Measurements from ENCODE around the gene RPTOR. TPM values are rescaled to one million over a fixed set of nuclear protein-coding genes. Genes with fewer than 3 reads are reported as not detected.

Gene RPTOR
- total RNA-seq, 3 donors from 2014 or later = 21.4 to 27.5 (median 23.6) TPM

DNA sequence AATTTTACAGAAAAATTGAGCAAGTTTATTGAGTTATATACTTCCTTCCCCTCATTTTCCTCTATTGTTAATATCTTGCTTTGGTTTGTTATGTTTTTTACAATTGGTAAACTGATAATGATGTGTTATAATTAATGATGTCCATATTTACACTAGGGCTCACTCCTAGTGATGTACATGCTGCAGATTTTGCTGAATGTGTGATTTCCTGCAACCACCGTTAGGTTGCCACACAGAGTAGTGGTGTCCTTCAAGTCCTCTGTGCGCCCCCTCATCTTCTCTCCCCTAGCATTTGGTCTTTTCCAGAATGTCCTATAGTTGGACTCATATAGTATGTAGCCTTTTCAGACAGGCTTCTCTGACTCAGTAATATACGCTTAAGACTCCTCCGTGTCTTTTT, 167.5 kb downstream of the RPTOR start:
- Histone ChIP-seq H3K4me1 (no peaks in the 10 kb centered on the region), H3K36me3 (no peaks in the 10 kb centered on the region), H3K4me3 (no peak overlapping the region), H3K27ac (no peak overlapping the region), H3K27me3 (no peaks in the 10 kb centered on the region), H3K9me3 (no peaks in the 10 kb centered on the region)
- DNase-seq (ENCODE audit: low spot score in 2 of 2) = no peak
- TF ChIP-seq POLR2AphosphoS5 (IDR thresholded peaks at IDR 0.05) (no peak), POLR2A (IDR thresholded peaks at IDR 0.05) (no peak)
- TF ChIP-seq, protein P1, sequence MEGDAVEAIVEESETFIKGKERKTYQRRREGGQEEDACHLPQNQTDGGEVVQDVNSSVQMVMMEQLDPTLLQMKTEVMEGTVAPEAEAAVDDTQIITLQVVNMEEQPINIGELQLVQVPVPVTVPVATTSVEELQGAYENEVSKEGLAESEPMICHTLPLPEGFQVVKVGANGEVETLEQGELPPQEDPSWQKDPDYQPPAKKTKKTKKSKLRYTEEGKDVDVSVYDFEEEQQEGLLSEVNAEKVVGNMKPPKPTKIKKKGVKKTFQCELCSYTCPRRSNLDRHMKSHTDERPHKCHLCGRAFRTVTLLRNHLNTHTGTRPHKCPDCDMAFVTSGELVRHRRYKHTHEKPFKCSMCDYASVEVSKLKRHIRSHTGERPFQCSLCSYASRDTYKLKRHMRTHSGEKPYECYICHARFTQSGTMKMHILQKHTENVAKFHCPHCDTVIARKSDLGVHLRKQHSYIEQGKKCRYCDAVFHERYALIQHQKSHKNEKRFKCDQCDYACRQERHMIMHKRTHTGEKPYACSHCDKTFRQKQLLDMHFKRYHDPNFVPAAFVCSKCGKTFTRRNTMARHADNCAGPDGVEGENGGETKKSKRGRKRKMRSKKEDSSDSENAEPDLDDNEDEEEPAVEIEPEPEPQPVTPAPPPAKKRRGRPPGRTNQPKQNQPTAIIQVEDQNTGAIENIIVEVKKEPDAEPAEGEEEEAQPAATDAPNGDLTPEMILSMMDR (IDR thresholded peaks at IDR 0.05) = no peak
- intact Hi-C loops (cut with DNase I; ENCODE audit: low total_unique reads) = no loop called here

DNA sequence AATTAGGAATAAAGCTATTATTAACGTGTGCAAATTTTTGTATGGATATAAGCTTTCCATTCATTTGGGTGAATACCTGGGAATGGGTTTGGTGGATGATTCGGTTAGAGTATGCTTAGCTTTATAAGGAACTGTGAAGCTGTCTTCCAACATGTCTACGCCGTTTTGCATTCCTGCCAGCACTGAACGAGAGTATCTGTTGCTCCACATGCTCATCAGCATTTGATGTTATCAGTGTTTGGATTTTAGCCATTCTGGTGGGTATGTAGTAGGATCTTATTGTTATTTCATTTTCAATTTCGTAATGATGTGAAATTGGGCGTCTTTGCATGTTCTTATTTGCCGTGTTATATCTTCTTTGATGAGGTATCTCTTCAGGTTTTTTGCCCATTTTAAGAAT, 168.0 kb downstream of the RPTOR start:
- no peaks in the 10 kb centered on the region for H3K36me3 ChIP-seq
- H3K4me1 ChIP-seq = no peaks in the 10 kb centered on the region
- no peak overlapping the region for H3K4me3 ChIP-seq
- intact Hi-C loops (cut with DNase I; ENCODE audit: low total_unique reads) = no loop called here
- no peak overlapping the region for H3K27ac ChIP-seq
- TF ChIP-seq, protein P1 (IDR thresholded peaks at IDR 0.05) = no peak
- TF ChIP-seq POLR2AphosphoS5 (IDR thresholded peaks at IDR 0.05) (no peak), POLR2A (IDR thresholded peaks at IDR 0.05) (no peak)
- no peaks in the 10 kb centered on the region for H3K27me3 ChIP-seq
- no peak for DNase-seq (ENCODE audit: low spot score in 2 of 2)
- no peaks in the 10 kb centered on the region for H3K9me3 ChIP-seq

DNA sequence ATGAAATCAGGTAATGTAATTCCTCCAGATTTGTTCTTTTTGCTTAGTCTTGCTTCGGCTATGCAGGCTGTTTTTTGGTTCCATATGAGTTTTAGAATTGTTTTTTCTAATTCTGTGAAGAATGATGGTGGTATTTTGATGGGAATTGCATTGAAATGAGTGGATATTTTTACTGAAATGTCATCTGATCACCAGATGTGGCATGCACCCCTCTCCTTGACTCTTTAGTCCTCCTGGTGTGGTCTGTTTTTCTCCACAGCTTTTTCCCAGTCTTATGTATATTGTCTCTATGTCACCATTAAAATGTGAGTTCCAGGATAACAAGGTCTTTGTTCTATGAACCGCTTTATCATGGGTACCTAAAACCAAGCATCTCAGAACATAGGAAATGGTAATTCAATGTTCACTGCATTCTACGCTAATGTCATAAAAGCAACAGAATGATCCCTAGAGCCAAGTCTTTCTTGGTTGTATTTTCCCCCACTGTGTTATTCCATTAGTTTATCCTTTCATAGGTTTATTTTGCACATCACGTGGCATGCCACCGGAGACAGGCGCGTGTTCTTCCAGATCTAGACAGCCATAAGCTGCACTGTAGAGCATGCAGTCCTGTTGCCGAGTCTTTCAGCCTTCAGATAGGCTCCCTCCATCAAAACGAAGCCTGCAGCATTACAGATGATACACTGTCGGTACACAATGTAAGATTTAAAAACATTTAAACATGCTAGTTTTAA, 172.5 kb downstream of the RPTOR start:
- no peak overlapping the region for H3K27ac ChIP-seq
- H3K4me1 ChIP-seq = no peaks in the 10 kb centered on the region
- DNase-seq (ENCODE audit: low spot score in 2 of 2) = no peak
- no peaks in the 10 kb centered on the region for H3K36me3 ChIP-seq
- no peak overlapping the region for H3K4me3 ChIP-seq
- intact Hi-C loops (cut with DNase I; ENCODE audit: low total_unique reads) = no loop called here
- H3K27me3 ChIP-seq = no peaks in the 10 kb centered on the region
- H3K9me3 ChIP-seq = no peaks in the 10 kb centered on the region
- no peak for TF ChIP-seq POLR2A (IDR thresholded peaks at IDR 0.05)
- TF ChIP-seq, protein P1 (IDR thresholded peaks at IDR 0.05) = no peak
- no peak for TF ChIP-seq POLR2AphosphoS5 (IDR thresholded peaks at IDR 0.05)

DNA sequence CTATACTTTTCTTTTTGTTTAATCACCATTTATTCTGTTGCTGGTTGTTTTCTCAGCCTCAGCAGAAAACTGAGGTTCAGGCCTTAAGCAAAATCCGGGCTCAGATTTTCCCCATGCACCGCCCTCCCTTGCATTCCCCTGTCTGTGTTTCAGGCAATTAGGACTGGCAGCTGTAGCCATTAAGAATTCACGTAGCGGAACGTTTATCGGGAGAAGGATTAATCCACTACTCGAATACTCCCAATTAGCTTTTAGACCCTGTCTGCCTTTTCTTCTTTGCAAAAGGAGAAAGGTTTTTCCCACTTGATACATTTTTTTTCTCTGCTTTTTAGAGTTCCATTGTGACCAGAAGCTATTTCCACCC, 173.1 kb downstream of the RPTOR start:
- no peaks in the 10 kb centered on the region for H3K36me3 ChIP-seq
- H3K27ac ChIP-seq = no peak overlapping the region
- H3K9me3 ChIP-seq = no peaks in the 10 kb centered on the region
- no peaks in the 10 kb centered on the region for H3K27me3 ChIP-seq
- intact Hi-C loops (cut with DNase I; ENCODE audit: low total_unique reads) = no loop called here
- DNase-seq (ENCODE audit: low spot score in 2 of 2) = no peak
- no peak overlapping the region for H3K4me3 ChIP-seq
- TF ChIP-seq, protein P1 (IDR thresholded peaks at IDR 0.05) = no peak
- TF ChIP-seq POLR2A (IDR thresholded peaks at IDR 0.05) (no peak), POLR2AphosphoS5 (IDR thresholded peaks at IDR 0.05) (no peak)
- H3K4me1 ChIP-seq = no peaks in the 10 kb centered on the region

DNA sequence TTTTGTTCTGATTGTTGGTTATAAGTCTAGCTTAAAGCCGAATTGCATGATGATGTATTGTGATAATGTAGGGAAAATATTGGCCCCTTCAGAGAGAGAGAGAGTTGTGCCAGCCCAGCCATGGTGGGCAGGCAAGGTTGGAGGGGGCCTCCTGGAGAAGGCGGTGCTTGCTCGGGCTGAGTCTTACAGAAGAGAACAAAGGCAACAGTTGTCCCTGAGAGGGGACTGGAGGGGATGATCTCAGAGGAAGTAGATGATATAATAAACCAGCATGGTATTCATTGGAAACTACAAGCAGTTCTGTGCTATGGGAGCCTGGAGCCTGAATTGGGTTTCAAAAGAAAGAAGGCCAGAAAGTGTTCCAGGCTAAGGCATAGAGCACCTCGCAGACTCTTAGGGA, 173.8 kb downstream of the RPTOR start:
- intact Hi-C loops (cut with DNase I; ENCODE audit: low total_unique reads) = no loop called here
- H3K27ac ChIP-seq = no peak overlapping the region

More for the DNA sequence above, 173.8 kb downstream of the RPTOR start:
- H3K4me1 ChIP-seq = no peaks in the 10 kb centered on the region
- no peak for DNase-seq (ENCODE audit: low spot score in 2 of 2)
- no peaks in the 10 kb centered on the region for H3K27me3 ChIP-seq
- TF ChIP-seq POLR2A (IDR thresholded peaks at IDR 0.05) (no peak), POLR2AphosphoS5 (IDR thresholded peaks at IDR 0.05) (no peak)
- TF ChIP-seq, protein P1 (IDR thresholded peaks at IDR 0.05) = no peak
- H3K36me3 ChIP-seq = no peaks in the 10 kb centered on the region
- H3K4me3 ChIP-seq = no peak overlapping the region
- H3K9me3 ChIP-seq = no peaks in the 10 kb centered on the region
